Choroid plexus epithelial cell (primary cell): Measurements from ENCODE around the gene AKR1C1.
"Not testable (repeated sequence)": the region's sequence is repeated elsewhere in the genome, so short reads cannot be mapped to it uniquely, and the experiment has no call there.

Source experiments
- DNase-seq: peaks from one replicate; pipeline ENCODE4 v3.0.0-alpha.2; 2010; ENCODE audit warnings: low read depth
- H3K4me3 ChIP-seq: 2 replicates; pipeline ENCODE4 v1.5.1; 2011; ENCODE audit warnings: low read depth, mild to moderate bottlenecking, control low read depth, low read length, moderate library complexity
- CTCF ChIP-seq: conservative IDR thresholded peaks from 2 replicates; pipeline ENCODE4 v1.5.1; 2011; ENCODE audit warnings: low read depth, mild to moderate bottlenecking, control low read depth, inconsistent platforms, low read length, moderate library complexity

Gene AKR1C1

GRCh38 chr10:4934391-4934987 lies 28.7 kb upstream of the AKR1C1 start:
- H3K4me3 ChIP-seq: no peak overlapping the region
- TF ChIP-seq CTCF: no peak
- DNase-seq: no peak

GRCh38 chr10:4937346-4937745 lies 25.9 kb upstream of the AKR1C1 start:
- no peak for DNase-seq
- H3K4me3 ChIP-seq: no peak overlapping the region
- TF ChIP-seq CTCF: no peak

GRCh38 chr10:4939224-4940072 lies 23.8 kb upstream of the AKR1C1 start:
- no peak for DNase-seq
- H3K4me3 ChIP-seq: no peak overlapping the region
- TF ChIP-seq CTCF: no peak

GRCh38 chr10:4940073-4940428 lies 23.2 kb upstream of the AKR1C1 start:
- DNase-seq, H3K4me3 ChIP-seq: not testable (repeated sequence)

GRCh38 chr10:4940909-4941308 lies 22.3 kb upstream of the AKR1C1 start:
- DNase-seq: not testable (repeated sequence)

GRCh38 chr10:4941540-4942330 lies 21.5 kb upstream of the AKR1C1 start:
- no peak for DNase-seq
- H3K4me3 ChIP-seq: no peak overlapping the region
- TF ChIP-seq CTCF: no peak

More at GRCh38 chr10:4940909-4941308, 22.3 kb upstream of the AKR1C1 start:
- H3K4me3 ChIP-seq: not testable (repeated sequence)

GRCh38 chr10:4942931-4943330 lies 20.3 kb upstream of the AKR1C1 start:
- peak; percentile 76 for DNase-seq
- TF ChIP-seq CTCF: peak; percentile 22
- H3K4me3 ChIP-seq: not testable (repeated sequence)

- not testable (repeated sequence) for H3K4me3 ChIP-seq, DNase-seq
Observed at GRCh38 chr10:4943416-4943815, 19.8 kb upstream of the AKR1C1 start.
